Upper lobe of left lung (tissue), 6 donors: ENCODE measurements around the gene RPL11. TPM values are rescaled to one million over a fixed set of nuclear protein-coding genes. Genes with fewer than 3 reads are reported as not detected.
A peak's percentile ranks its signal among the peaks of the same experiment; 100 is the strongest.
"Not testable (repeated sequence)": the region's sequence is repeated elsewhere in the genome, so short reads cannot be mapped to it uniquely, and the experiment has no call there.

ENCODE experiments used
- ATAC-seq, 2 donors: fragments of 200-7000 bp; cut with Tn5 transposase; one replicate each; pipeline ENCODE4 v1.9.1; 2022; ENCODE audit warnings: mild to moderate bottlenecking in 2 of 2, moderate library complexity in 2 of 2; ENCODE audit not compliant: low FRiP score in 2 of 2
- DNase-seq, 2 donors: peaks; one replicate each; pipeline ENCODE4 v3.0.0-alpha.2; 2019 to 2020
- H3K27ac ChIP-seq, 4 donors: fragments of 200-600 bp; sonication (generic); one replicate each; pipeline ENCODE4 v1.5.1; 2016 to 2019
- H3K27me3 ChIP-seq, 4 donors: fragments of 200-600 bp; sonication (generic); one replicate each; pipeline ENCODE4 v1.5.1; 2017 to 2019
- H3K36me3 ChIP-seq, 4 donors: fragments of 200-600 bp; sonication (generic); one replicate each; pipeline ENCODE4 v1.5.1; 2016 to 2019
- H3K4me1 ChIP-seq, 4 donors: fragments of 200-600 bp; sonication (generic); one replicate each; pipeline ENCODE4 v1.5.1; 2018 to 2019
- H3K4me3 ChIP-seq, 4 donors: fragments of 200-600 bp; sonication (generic); one replicate each; pipeline ENCODE4 v1.5.1; 2017 to 2019; ENCODE audit warnings: mild to moderate bottlenecking in 2 of 4, moderate library complexity in 1 of 4
- H3K9me3 ChIP-seq, 4 donors: fragments of 200-600 bp; sonication (generic); one replicate each; pipeline ENCODE4 v1.5.1; 2018 to 2019
- EP300 ChIP-seq, 4 donors: sonication (generic); formaldehyde crosslinking; IDR thresholded peaks; one replicate each; pipeline ENCODE4 v1.5.1; 2017; ENCODE audit warnings: antibody characterized with exemption in 4 of 4, control low read depth in 2 of 4
- POLR2A ChIP-seq, 4 donors: fragments of 450-650 bp; IDR thresholded peaks; one replicate each; pipeline ENCODE4 v1.5.1; 2016 to 2017; ENCODE audit warnings: antibody characterized with exemption in 4 of 4, mild to moderate bottlenecking in 2 of 4
- POLR2AphosphoS5 ChIP-seq, 2 donors: sonication (generic); formaldehyde crosslinking; IDR thresholded peaks; one replicate each; pipeline ENCODE4 v1.5.1; 2017; ENCODE audit warnings: antibody characterized with exemption in 2 of 2
- WGBS, 2 donors: methylation state at CpG; one replicate each; pipeline ENCODE4 v1.1.5; 2017 to 2018; 5-methylcytosine and 5-hydroxymethylcytosine counted together
- total RNA-seq, 6 donors: library from RNA; depleted of rRNA in 4 of 6; stranded (reverse); fragments of >200 nt in 4 of 6; gene quantifications; one replicate each; pipeline versions ENCODE4 v1.1.0 to v1.2.1, GENCODE V29; 2016 to 2021
- TF ChIP-seq, protein P1 (sequence below), 6 experiments: fragments of 450-650 bp in 4 of 6; fragments of 200-600 bp in 2 of 6; sonication (generic) in 2 of 6; IDR thresholded peaks; one replicate each; pipeline ENCODE4 v1.5.1; 2016 to 2019; ENCODE audit warnings: antibody characterized with exemption in 6 of 6
- donor health status: DM: no; HTN: no; CAD: no; lungs with moderate emphysema.
- donor health status: DM: no; HTN: yes; CAD: no; lungs with severe emphysema.

Gene RPL11
- total RNA-seq, 6 donors from 2014 or later: 497 to 1,020 (median 874) TPM

DNA sequence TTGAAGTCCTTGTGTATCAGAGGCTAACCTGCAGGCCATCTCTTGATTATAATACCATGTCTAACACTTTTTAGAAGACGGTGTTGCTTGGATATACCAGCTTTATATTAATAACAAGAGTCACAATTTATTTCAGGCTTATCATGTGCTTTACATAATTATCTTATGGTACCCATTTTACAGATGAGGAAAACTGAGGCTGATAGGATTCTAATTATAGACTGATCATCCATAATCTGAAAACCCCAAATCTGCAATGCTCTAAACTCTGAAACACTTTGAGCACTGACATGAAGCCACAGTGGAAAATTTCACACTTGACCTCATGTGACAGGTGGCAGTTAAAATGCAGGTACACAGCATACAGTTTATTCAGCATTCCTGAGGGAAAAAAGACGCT, 7.2 kb upstream of the RPL11 start:
- TF ChIP-seq POLR2AphosphoS5 (IDR thresholded peaks at IDR 0.05) (no peak), POLR2A (IDR thresholded peaks at IDR 0.05) (no peak), EP300 (IDR thresholded peaks at IDR 0.05) (no peak)
- TF ChIP-seq, protein P1, sequence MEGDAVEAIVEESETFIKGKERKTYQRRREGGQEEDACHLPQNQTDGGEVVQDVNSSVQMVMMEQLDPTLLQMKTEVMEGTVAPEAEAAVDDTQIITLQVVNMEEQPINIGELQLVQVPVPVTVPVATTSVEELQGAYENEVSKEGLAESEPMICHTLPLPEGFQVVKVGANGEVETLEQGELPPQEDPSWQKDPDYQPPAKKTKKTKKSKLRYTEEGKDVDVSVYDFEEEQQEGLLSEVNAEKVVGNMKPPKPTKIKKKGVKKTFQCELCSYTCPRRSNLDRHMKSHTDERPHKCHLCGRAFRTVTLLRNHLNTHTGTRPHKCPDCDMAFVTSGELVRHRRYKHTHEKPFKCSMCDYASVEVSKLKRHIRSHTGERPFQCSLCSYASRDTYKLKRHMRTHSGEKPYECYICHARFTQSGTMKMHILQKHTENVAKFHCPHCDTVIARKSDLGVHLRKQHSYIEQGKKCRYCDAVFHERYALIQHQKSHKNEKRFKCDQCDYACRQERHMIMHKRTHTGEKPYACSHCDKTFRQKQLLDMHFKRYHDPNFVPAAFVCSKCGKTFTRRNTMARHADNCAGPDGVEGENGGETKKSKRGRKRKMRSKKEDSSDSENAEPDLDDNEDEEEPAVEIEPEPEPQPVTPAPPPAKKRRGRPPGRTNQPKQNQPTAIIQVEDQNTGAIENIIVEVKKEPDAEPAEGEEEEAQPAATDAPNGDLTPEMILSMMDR (IDR thresholded peaks at IDR 0.05): no peak
- DNase-seq (no peak), ATAC-seq (no peak)
- Histone ChIP-seq H3K4me1 (no peaks in the 10 kb centered on the region), H3K9me3 (no peaks in the 10 kb centered on the region), H3K27ac (no peak overlapping the region), H3K27me3 (no peaks in the 10 kb centered on the region), H3K4me3 (no peak overlapping the region), H3K36me3 (no peaks in the 10 kb centered on the region)
- WGBS, 2 donors: 69 to 87% methylated on average over 2 of the region's 2 CpGs

DNA sequence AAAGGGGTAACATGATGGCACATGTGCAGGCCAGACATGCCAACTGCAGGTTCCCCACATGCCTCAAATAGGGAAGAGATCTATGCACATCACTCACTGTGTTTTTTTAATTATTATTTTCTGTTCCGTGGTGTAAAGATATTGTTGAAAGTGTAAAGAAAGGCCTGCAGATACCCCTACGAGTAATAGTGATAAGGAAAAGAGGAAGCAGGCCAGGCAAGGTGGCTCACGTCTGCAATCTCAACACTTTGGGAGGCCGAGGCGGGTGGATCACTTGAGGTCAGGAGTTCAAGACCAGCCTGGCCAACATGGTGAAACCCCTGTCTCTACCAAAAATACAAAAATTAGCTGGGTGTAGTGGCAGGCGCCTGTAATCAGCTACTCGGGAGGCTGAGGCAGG, 6.4 kb upstream of the RPL11 start:
- not testable (repeated sequence) for H3K9me3 ChIP-seq, DNase-seq, H3K4me3 ChIP-seq, H3K4me1 ChIP-seq, H3K27ac ChIP-seq, H3K27me3 ChIP-seq, H3K36me3 ChIP-seq, ATAC-seq
- 61 to 69% methylated on average over 7 of the region's 7 CpGs for WGBS, 2 donors

DNA sequence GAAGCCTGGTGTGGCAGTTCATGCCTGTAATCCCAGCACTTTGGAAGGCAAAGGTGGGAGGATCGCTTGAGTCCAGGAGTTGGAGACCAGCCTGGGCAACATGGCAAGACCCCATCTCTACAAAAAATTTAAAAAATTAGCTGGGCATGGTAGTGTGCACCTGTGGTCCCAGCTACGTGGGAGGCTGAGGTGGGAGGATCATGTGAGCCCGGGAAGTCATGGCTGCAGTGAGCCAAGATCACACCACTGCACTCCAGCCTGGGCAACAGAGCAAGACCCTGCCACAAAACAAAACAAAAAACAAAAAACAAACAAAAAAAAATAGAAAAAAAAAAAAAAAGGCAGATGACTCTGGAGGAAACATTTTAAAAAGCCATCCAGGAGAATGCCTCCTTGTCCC, 3.9 kb upstream of the RPL11 start:
- not testable (repeated sequence) for DNase-seq, H3K27me3 ChIP-seq, H3K36me3 ChIP-seq, H3K27ac ChIP-seq, ATAC-seq, H3K4me3 ChIP-seq, H3K9me3 ChIP-seq, H3K4me1 ChIP-seq
- WGBS, 2 donors: 81 to 86% methylated on average over 3 of the region's 3 CpGs

DNA sequence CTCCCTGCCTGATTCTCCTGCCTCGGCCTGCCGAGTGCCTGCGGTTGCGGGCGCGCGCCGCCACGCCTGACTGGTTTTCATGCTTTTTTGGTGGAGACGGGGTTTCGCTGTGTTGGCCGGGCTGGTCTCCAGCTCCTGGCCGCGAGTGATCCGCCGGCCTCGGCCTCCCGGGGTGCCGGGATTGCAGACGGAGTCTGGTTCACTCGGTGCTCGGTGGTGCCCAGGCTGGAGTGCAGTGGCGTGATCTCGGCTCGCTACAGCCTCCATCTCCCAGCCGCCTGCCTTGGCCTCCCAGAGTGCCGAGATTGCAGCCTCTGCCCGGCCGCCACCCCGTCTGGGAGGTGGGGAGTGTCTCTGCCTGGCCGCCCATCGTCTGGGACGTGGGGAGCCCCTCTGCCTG, 3.3 kb upstream of the RPL11 start:
- not testable (repeated sequence) for H3K4me3 ChIP-seq, H3K27me3 ChIP-seq, H3K9me3 ChIP-seq, ATAC-seq, H3K36me3 ChIP-seq, H3K27ac ChIP-seq
- DNase-seq: peak in 1 of 2 donors; percentile 85
- WGBS, 2 donors: 94 to 95% methylated on average over 13 to 21 of the region's 33 CpGs
- H3K4me1 ChIP-seq: peaks cover 12 to 16% (median 15%) of the 10 kb centered on the region in 4 donors

DNA sequence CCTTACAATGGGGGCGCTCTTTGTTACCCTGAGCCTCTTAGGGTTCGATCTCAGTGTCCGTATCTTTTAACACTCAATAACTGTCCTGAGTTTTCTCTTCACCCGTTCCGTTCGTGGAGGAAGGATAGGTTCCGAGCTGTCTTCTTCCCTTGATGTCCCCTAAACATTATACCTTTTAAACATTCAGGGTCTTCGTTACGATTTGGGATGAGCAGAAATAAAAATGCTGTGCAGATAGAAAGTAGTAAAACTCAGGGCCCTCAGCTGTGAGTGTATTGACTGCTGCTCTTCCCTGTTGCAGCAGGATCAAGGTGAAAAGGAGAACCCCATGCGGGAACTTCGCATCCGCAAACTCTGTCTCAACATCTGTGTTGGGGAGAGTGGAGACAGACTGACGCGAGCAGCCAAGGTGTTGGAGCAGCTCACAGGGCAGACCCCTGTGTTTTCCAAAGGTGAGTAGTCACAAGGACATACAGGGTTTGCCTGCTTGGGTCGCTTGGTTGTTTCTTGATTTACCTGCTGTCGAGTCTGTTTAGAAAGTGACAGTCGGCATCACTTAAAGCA, 784 bp downstream of the RPL11 start:
- DNase-seq: no peak
- Histone ChIP-seq H3K4me1 (peaks cover 32 to 51% (median 42%) of the 10 kb centered on the region in 4 donors), H3K27ac (peak overlapping the region; percentile 83 to 95 (median 88)), H3K9me3 (no peaks in the 10 kb centered on the region), H3K4me3 (peak overlapping the region; percentile 67 to 86 (median 79)), H3K36me3 (peaks cover 19 to 49% (median 44%) of the 10 kb centered on the region in 4 donors), H3K27me3 (no peaks in the 10 kb centered on the region)
- 11 to 14% methylated on average over 17 of the region's 17 CpGs for WGBS, 2 donors
- TF ChIP-seq, protein P1 (IDR thresholded peaks at IDR 0.05): no peak
- TF ChIP-seq POLR2AphosphoS5 (IDR thresholded peaks at IDR 0.05) (no peak), POLR2A (IDR thresholded peaks at IDR 0.05) (no peak), EP300 (IDR thresholded peaks at IDR 0.05) (no peak)
- no peak for ATAC-seq

DNA sequence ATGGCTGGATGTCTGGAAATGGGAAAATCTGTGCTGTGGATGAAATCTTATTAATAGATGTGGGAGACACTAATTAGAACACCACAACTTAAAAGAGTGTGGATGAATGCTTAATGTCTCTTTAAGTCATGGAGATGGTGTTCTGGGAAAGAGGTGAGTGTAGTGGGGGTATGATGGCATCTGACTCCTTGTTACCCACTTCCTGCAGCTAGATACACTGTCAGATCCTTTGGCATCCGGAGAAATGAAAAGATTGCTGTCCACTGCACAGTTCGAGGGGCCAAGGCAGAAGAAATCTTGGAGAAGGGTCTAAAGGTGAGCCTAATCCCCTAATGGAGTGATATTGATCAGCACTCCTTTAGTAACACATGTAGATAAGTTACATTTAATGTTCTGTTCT, 2.0 kb downstream of the RPL11 start:
- Histone ChIP-seq H3K36me3 (peaks cover 26 to 61% (median 50%) of the 10 kb centered on the region in 4 donors), H3K4me1 (peaks cover 32 to 54% (median 43%) of the 10 kb centered on the region in 4 donors), H3K27me3 (no peaks in the 10 kb centered on the region), H3K9me3 (no peaks in the 10 kb centered on the region), H3K27ac (no peak overlapping the region), H3K4me3 (peak overlapping the region in 1 of 4 donors; percentile 16)
- TF ChIP-seq EP300 (IDR thresholded peaks at IDR 0.05) (no peak), POLR2AphosphoS5 (IDR thresholded peaks at IDR 0.05) (no peak), POLR2A (IDR thresholded peaks at IDR 0.05) (no peak)
- TF ChIP-seq, protein P1 (IDR thresholded peaks at IDR 0.05): no peak
- no peak for ATAC-seq
- DNase-seq: no peak
- WGBS, 2 donors: 68% methylated on average over 2 of the region's 2 CpGs
